K562 (cell line): Measurements from ENCODE around the gene RIPOR1. TPM values are rescaled to one million over a fixed set of nuclear protein-coding genes. Genes with fewer than 3 reads are reported as not detected.

Source experiments
- ATF7 ChIP-seq: fragments of 450-650 bp; IDR thresholded peaks from 2 replicates; pipeline ENCODE4 v1.7.1; 2014; ENCODE audit warnings: mild to moderate bottlenecking, moderate library complexity
- CBX8 ChIP-seq: fragments of 200-600 bp; sonication (generic); IDR thresholded peaks from 2 replicates; pipeline ENCODE4 v1.6.1; 2012; ENCODE audit warnings: borderline replicate concordance, mixed run types, low read depth, mild to moderate bottlenecking, moderate library complexity, mixed read lengths, low read length, control low read depth, inconsistent platforms; ENCODE audit not compliant: poor library complexity, severe bottlenecking; ENCODE audit errors: extremely low read depth
- ETV5 ChIP-seq: sonication (generic); formaldehyde crosslinking; IDR thresholded peaks from 2 replicates; pipeline ENCODE4 v1.4.0; 2020; ENCODE audit warnings: low read depth, mild to moderate bottlenecking, missing genetic modification reagents
- HDAC1 ChIP-seq, 2 experiments: fragments of 450-650 bp; IDR thresholded peaks; 2 replicates each; pipeline ENCODE4 v1.6.1; 2016 to 2017; ENCODE audit warnings: inconsistent platforms in 1 of 2, mild to moderate bottlenecking in 1 of 2, moderate library complexity in 1 of 2
- IRF2 ChIP-seq: sonication (generic); formaldehyde crosslinking; IDR thresholded peaks from 2 replicates; pipeline ENCODE4 v1.8.1; 2022; ENCODE audit warnings: mild to moderate bottlenecking, missing genetic modification reagents
- KDM5B ChIP-seq: fragments of 200-600 bp; sonication (generic); IDR thresholded peaks from 2 replicates; pipeline ENCODE4 v1.6.1; 2012; ENCODE audit warnings: low read depth, mild to moderate bottlenecking, moderate library complexity, low read length, control low read depth, inconsistent platforms; ENCODE audit not compliant: insufficient replicate concordance
- MEIS2 ChIP-seq: fragments of 450-650 bp; IDR thresholded peaks from 2 replicates; pipeline ENCODE4 v1.6.1; 2014; ENCODE audit warnings: mild to moderate bottlenecking; ENCODE audit not compliant: partially characterized antibody
- NR4A1 ChIP-seq, 2 experiments: fragments of 250-450 bp in 1 of 2; fragments of 450-650 bp in 1 of 2; sonication (Bioruptor Pico) in 1 of 2; IDR thresholded peaks; 2 replicates each; pipeline versions ENCODE4 v1.4.0 to v1.6.1; 2016 to 2020; ENCODE audit warnings: mild to moderate bottlenecking in 2 of 2, missing compliant biosample characterization in 1 of 2, missing genetic modification characterization in 1 of 2, moderate library complexity in 1 of 2
- POLR2G ChIP-seq: fragments of 200-400 bp; formaldehyde crosslinking; IDR thresholded peaks from 2 replicates; pipeline ENCODE4 v1.6.1; 2017; ENCODE audit warnings: low read depth, mild to moderate bottlenecking, antibody characterized with exemption, low read length, moderate library complexity
- RBM17 ChIP-seq: fragments of 200-400 bp; formaldehyde crosslinking; IDR thresholded peaks from 2 replicates; pipeline ENCODE4 v1.6.1; 2017; ENCODE audit warnings: low read depth, mild to moderate bottlenecking, low read length, borderline replicate concordance
- RFX1 ChIP-seq: fragments of 450-650 bp; IDR thresholded peaks from 2 replicates; pipeline ENCODE4 v1.6.1; 2016; ENCODE audit warnings: mild to moderate bottlenecking, moderate library complexity
- YY1 ChIP-seq, 3 experiments: IDR thresholded peaks; 2 replicates each; pipeline ENCODE4 v1.6.1; 2011; ENCODE audit warnings: low read length in 2 of 3, mild to moderate bottlenecking in 2 of 3, moderate library complexity in 2 of 3, borderline replicate concordance in 1 of 3, control low read depth in 1 of 3, low read depth in 1 of 3; ENCODE audit not compliant: insufficient read depth in 3 of 3, insufficient replicate concordance in 2 of 3, control insufficient read depth in 1 of 3, insufficient read length in 1 of 3; ENCODE audit errors: extremely low read depth in 1 of 3
- polyA plus RNA-seq, 8 experiments: library from polyadenylated mRNA; depleted of rRNA in 4 of 8; stranded (reverse) in 5 of 8; unstranded in 3 of 8; fragments of >200 nt; fragmentation: Nextera tagmentation in 2 of 8; fragmentation: Illumina TruSeq in 1 of 8; extraction: Ambion mirVana in 2 of 8; extraction: Trizol in 1 of 8; gene quantifications; 2 replicates each; pipeline versions ENCODE4 v1.2.1 to v1.2.3, GENCODE V29; 2011 to 2014; ENCODE audit warnings: inconsistent platforms in 1 of 8, missing spikeins in 1 of 8
- total RNA-seq, 7 experiments: library from RNA; depleted of rRNA in 6 of 7; stranded (reverse); fragments of >200 nt in 6 of 7; fragmentation: Illumina TruSeq in 2 of 7; extraction: Trizol in 2 of 7; gene quantifications; 2 replicates each; pipeline versions ENCODE4 v1.2.1 to v1.2.3, GENCODE V29; 2011 to 2021; ENCODE audit warnings: low replicate concordance in 1 of 7
- TF ChIP-seq, protein P1 (sequence below): fragments of 200-800 bp; sonication (Bioruptor generic); IDR thresholded peaks from 2 replicates; pipeline ENCODE4 v1.6.1; 2017; ENCODE audit warnings: missing genetic modification characterization, missing compliant biosample characterization
- TF ChIP-seq, protein P2 (sequence below): fragments of 450-650 bp; IDR thresholded peaks from 2 replicates; pipeline ENCODE4 v1.6.1; 2016; ENCODE audit warnings: borderline replicate concordance
- TF ChIP-seq, protein P3 (sequence below): sonication (generic); formaldehyde crosslinking; IDR thresholded peaks from 2 replicates; pipeline ENCODE4 v1.9.0; 2022; ENCODE audit warnings: mild to moderate bottlenecking, missing genetic modification reagents
- TF ChIP-seq, protein P4 (sequence below): IDR thresholded peaks from 2 replicates; pipeline ENCODE4 v1.6.1; 2011; ENCODE audit warnings: borderline replicate concordance, low read depth, mild to moderate bottlenecking, moderate library complexity, low read length; ENCODE audit not compliant: insufficient read depth, poor library complexity, severe bottlenecking

Gene RIPOR1
- total and polyA plus RNA-seq, 9 of the 15 experiments (the other 6 are each of a cell fraction or from before 2014, with no cell fraction given), result 0.36 to 31.1 (median 3.0) TPM

DNA sequence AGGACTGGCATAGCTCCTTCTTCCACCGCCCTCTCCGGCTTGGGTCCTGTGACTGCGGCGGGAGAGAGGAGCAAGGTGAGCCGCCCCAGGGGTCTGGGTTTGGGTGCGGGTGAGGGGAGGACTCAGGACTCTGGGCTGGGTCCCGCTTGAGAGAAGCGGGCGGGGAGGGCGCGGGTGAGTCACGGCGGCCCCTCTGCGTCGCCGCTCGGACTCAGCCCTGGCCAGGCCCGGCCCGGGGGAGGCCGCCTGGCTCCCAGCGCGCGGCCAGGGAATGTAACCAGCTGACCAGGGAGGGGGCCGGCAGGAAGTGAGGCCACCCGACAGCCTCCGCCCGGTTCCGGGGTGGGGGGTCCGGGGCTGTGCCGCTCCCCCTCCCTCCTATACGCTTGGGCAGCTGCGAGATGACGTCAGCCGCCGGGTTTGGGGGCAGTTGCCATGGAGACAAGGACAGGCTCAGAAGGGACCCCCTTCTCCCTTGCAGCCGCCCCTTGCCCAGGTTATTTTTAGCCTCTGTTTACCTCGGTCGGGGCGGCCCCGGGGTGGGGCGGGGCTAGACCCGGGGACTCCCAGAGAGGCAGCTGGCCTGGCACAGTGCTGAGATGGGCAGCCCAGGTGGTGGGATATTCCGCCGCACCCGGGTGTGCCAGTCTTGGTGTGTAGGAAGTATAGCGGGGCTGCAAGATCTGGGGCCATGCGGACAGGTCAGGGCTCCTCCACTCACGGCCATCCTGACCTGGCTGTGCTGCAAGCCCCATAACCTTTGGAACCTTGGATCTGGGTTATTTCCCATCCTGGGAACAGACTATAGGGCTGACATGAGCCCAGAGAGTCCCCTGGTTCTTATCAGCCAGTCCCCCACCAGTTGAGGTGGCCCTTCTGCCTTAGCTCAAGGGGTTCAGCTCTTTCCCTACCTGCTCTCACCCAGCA, 1.6 kb downstream of the RIPOR1 start (continued):
- TF ChIP-seq ATF7 (0 out of 2 replicates have a peak, but pooled peaks have one; percentile 47), RFX1 (peak; percentile 77; the same call in 1 of the 2 replicates), CBX8 (no peak), NR4A1 (CRISPR knock-in tag; IDR thresholded peaks at IDR 0.05) (no peak), NR4A1 (tag; IDR thresholded peaks at IDR 0.05) (no peak), RBM17 (no peak), IRF2 (CRISPR knock-in tag) (no peak), YY1 (IDR thresholded peaks at IDR 0.05; ENCODE audit: borderline replicate concordance in 1 of 3, control insufficient read depth in 1 of 3, extremely low read depth in 1 of 3, insufficient read depth in 3 of 3, insufficient read length in 1 of 3, insufficient replicate concordance in 2 of 3, low read depth in 1 of 3, low read length in 2 of 3) (no peak), MEIS2 (no peak), HDAC1 (IDR thresholded peaks at IDR 0.05) (no peak), ETV5 (CRISPR knock-in tag) (peak; percentile 75; the same call in 1 of the 2 replicates), POLR2G (peak; percentile 58; the same call in 1 of the 2 replicates), KDM5B (peak; percentile 39)
- TF ChIP-seq, protein P1, sequence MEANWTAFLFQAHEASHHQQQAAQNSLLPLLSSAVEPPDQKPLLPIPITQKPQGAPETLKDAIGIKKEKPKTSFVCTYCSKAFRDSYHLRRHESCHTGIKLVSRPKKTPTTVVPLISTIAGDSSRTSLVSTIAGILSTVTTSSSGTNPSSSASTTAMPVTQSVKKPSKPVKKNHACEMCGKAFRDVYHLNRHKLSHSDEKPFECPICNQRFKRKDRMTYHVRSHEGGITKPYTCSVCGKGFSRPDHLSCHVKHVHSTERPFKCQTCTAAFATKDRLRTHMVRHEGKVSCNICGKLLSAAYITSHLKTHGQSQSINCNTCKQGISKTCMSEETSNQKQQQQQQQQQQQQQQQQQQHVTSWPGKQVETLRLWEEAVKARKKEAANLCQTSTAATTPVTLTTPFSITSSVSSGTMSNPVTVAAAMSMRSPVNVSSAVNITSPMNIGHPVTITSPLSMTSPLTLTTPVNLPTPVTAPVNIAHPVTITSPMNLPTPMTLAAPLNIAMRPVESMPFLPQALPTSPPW (CRISPR knock-in tag), result peak; percentile 38
- TF ChIP-seq, protein P2, sequence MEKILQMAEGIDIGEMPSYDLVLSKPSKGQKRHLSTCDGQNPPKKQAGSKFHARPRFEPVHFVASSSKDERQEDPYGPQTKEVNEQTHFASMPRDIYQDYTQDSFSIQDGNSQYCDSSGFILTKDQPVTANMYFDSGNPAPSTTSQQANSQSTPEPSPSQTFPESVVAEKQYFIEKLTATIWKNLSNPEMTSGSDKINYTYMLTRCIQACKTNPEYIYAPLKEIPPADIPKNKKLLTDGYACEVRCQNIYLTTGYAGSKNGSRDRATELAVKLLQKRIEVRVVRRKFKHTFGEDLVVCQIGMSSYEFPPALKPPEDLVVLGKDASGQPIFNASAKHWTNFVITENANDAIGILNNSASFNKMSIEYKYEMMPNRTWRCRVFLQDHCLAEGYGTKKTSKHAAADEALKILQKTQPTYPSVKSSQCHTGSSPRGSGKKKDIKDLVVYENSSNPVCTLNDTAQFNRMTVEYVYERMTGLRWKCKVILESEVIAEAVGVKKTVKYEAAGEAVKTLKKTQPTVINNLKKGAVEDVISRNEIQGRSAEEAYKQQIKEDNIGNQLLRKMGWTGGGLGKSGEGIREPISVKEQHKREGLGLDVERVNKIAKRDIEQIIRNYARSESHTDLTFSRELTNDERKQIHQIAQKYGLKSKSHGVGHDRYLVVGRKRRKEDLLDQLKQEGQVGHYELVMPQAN, result no peak
- TF ChIP-seq, protein P3, sequence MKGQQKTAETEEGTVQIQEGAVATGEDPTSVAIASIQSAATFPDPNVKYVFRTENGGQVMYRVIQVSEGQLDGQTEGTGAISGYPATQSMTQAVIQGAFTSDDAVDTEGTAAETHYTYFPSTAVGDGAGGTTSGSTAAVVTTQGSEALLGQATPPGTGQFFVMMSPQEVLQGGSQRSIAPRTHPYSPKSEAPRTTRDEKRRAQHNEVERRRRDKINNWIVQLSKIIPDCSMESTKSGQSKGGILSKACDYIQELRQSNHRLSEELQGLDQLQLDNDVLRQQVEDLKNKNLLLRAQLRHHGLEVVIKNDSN (CRISPR knock-in tag), result peak; percentile 24; the same call in 1 of the 2 replicates
- TF ChIP-seq, protein P4, sequence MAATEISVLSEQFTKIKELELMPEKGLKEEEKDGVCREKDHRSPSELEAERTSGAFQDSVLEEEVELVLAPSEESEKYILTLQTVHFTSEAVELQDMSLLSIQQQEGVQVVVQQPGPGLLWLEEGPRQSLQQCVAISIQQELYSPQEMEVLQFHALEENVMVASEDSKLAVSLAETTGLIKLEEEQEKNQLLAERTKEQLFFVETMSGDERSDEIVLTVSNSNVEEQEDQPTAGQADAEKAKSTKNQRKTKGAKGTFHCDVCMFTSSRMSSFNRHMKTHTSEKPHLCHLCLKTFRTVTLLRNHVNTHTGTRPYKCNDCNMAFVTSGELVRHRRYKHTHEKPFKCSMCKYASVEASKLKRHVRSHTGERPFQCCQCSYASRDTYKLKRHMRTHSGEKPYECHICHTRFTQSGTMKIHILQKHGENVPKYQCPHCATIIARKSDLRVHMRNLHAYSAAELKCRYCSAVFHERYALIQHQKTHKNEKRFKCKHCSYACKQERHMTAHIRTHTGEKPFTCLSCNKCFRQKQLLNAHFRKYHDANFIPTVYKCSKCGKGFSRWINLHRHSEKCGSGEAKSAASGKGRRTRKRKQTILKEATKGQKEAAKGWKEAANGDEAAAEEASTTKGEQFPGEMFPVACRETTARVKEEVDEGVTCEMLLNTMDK, result no peak
